B cell (primary cell): ENCODE data around the gene CCL17. TPM values are rescaled to one million over a fixed set of nuclear protein-coding genes. Genes with fewer than 3 reads are reported as not detected.

ENCODE experiments used
- ATAC-seq: fragments of 200-7000 bp; cut with Tn5 transposase; one replicate; pipeline ENCODE4 v1.10.0; 2021; ENCODE audit warnings: low read depth, mild to moderate bottlenecking, moderate number of reproducible peaks, moderate library complexity
- CTCF ChIA-PET: fragments of 350-600 bp; sonication (Branson Sonifier 250); formaldehyde crosslinking; loops from one replicate; lab custom pipeline; 2021; ENCODE audit warnings: antibody characterized with exemption, inconsistent platforms; lab: Charles Lee
- POLR2A ChIA-PET: fragments of 350-600 bp; sonication (Branson Sonifier 250); formaldehyde crosslinking; loops from one replicate; lab custom pipeline; 2021; ENCODE audit warnings: antibody characterized with exemption; lab: Charles Lee
- DNase-seq: peaks from one replicate; pipeline ENCODE4 v3.0.0; 2013
- H2AFZ ChIP-seq: 2 replicates; pipeline ENCODE4 v1.6.1; 2012; ENCODE audit warnings: mild to moderate bottlenecking, low read depth, low read length; ENCODE audit not compliant: insufficient read depth, poor library complexity, severe bottlenecking
- H3K27ac ChIP-seq, 2 donors: 1 replicate in 1 of 2; 2 replicates in 1 of 2; pipeline ENCODE4 v1.5.1; 2012 to 2013; ENCODE audit warnings: low read length in 2 of 2, mild to moderate bottlenecking in 2 of 2, moderate library complexity in 1 of 2
- H3K27me3 ChIP-seq, 4 experiments: fragments of 200-600 bp in 1 of 4; sonication (generic) in 1 of 4; replicated peaks in 1 of 4; 1 replicate in 2 of 4; 2 replicates in 2 of 4; pipeline versions ENCODE4 v1.6.1 to v1.7.0; 2013 to 2016; ENCODE audit warnings: low read length in 3 of 4, mild to moderate bottlenecking in 2 of 4, mixed read lengths in 1 of 4, moderate library complexity in 1 of 4; ENCODE audit not compliant: insufficient read depth in 4 of 4, control insufficient read depth in 3 of 4; ENCODE audit errors: control extremely low read depth in 1 of 4
- H3K36me3 ChIP-seq, 2 experiments: replicated peaks in 1 of 2; 1 replicate in 1 of 2; 2 replicates in 1 of 2; pipeline versions ENCODE4 v1.6.1 to v1.7.1; 2013; ENCODE audit warnings: low read length in 1 of 2; ENCODE audit not compliant: insufficient read depth in 2 of 2, control insufficient read depth in 1 of 2; ENCODE audit errors: control extremely low read depth in 1 of 2, extremely low read depth in 1 of 2
- H3K4me1 ChIP-seq, 2 donors: fragments of 200-600 bp in 1 of 2; sonication (generic) in 1 of 2; 1 replicate in 1 of 2; 2 replicates in 1 of 2; pipeline versions ENCODE4 v1.5.1 to v1.6.1; 2013 to 2017; ENCODE audit warnings: low read length in 2 of 2; ENCODE audit not compliant: control insufficient read depth in 2 of 2, insufficient read depth in 2 of 2
- H3K4me2 ChIP-seq: replicated peaks from 2 replicates; pipeline ENCODE3; 2012; ENCODE audit warnings: mild to moderate bottlenecking, low read depth, low read length; ENCODE audit not compliant: poor library complexity, severe bottlenecking
- H3K4me3 ChIP-seq, 5 experiments: fragments of 200-600 bp in 1 of 5; sonication (generic) in 1 of 5; 1 replicate in 3 of 5; 2 replicates in 2 of 5; pipeline versions ENCODE4 v1.5.1 to v1.7.0; 2011 to 2016; ENCODE audit warnings: low read length in 4 of 5, mild to moderate bottlenecking in 4 of 5, low read depth in 2 of 5, control low read depth in 1 of 5, moderate library complexity in 1 of 5; ENCODE audit not compliant: insufficient read depth in 1 of 5; ENCODE audit errors: control extremely low read depth in 1 of 5, extremely low read depth in 1 of 5
- H3K79me2 ChIP-seq: fragments of 200-600 bp; sonication (generic); one replicate; pipeline ENCODE4 v1.6.0; 2016; ENCODE audit warnings: low read length; ENCODE audit not compliant: control insufficient read depth, insufficient read depth
- H3K9ac ChIP-seq: fragments of 200-600 bp; sonication (generic); 2 replicates; pipeline ENCODE4 v1.6.1; 2017; ENCODE audit warnings: mild to moderate bottlenecking, low read length, moderate library complexity
- H3K9me3 ChIP-seq, 3 donors: one replicate each; pipeline versions ENCODE4 v1.6.1 to v1.7.1; 2013; ENCODE audit warnings: low read length in 2 of 3; ENCODE audit not compliant: control insufficient read depth in 2 of 3, insufficient read depth in 1 of 3; ENCODE audit errors: control extremely low read depth in 1 of 3
- H4K20me1 ChIP-seq: 2 replicates; pipeline ENCODE4 v1.6.0; 2012; ENCODE audit warnings: mild to moderate bottlenecking, low read length; ENCODE audit not compliant: insufficient read depth, control insufficient read depth, poor library complexity, severe bottlenecking
- H3K27ac Mint-ChIP-seq: one replicate; pipeline ENCODE4 v1.8.0; 2021; ENCODE audit warnings: mixed read lengths
- H3K27me3 Mint-ChIP-seq: one replicate; pipeline ENCODE4 v1.8.0; 2021; ENCODE audit warnings: mixed read lengths
- H3K4me1 Mint-ChIP-seq: one replicate; pipeline ENCODE4 v1.8.0; 2021; ENCODE audit warnings: mixed read lengths
- H3K4me3 Mint-ChIP-seq: one replicate; pipeline ENCODE4 v1.8.0; 2021; ENCODE audit warnings: mixed read lengths
- H3K9me3 Mint-ChIP-seq: one replicate; pipeline ENCODE4 v1.8.0; 2022; ENCODE audit warnings: mixed read lengths; ENCODE audit not compliant: insufficient read depth
- CTCF ChIP-seq: fragments of 200-600 bp; IDR thresholded peaks from one replicate; pipeline ENCODE4 v1.8.0; 2022; ENCODE audit warnings: antibody characterized with exemption, mild to moderate bottlenecking
- EZH2 ChIP-seq: IDR thresholded peaks from 2 replicates; pipeline ENCODE4 v1.6.1; 2012; ENCODE audit warnings: borderline replicate concordance, low read depth, mild to moderate bottlenecking, moderate library complexity, low read length; ENCODE audit not compliant: insufficient read depth, poor library complexity, severe bottlenecking
- WGBS: methylation state at CpG from one replicate; pipeline ENCODE4 v1.1.5; 2013; ENCODE audit warnings: missing lambda C conversion rate; ENCODE audit not compliant: insufficient coverage; 5-methylcytosine and 5-hydroxymethylcytosine counted together
- intact Hi-C: fragments of 100-400 bp; cut with micrococcal nuclease; formaldehyde crosslinking; loops from one replicate; pipeline ENCODE4 v1.10.0; 2022
- polyA plus RNA-seq: library from polyadenylated mRNA; depleted of rRNA; stranded (reverse); fragments of >200 nt; gene quantifications from 2 replicates; pipeline ENCODE4 v1.2.3, GENCODE V29; 2012
- total RNA-seq, 2 donors: library from RNA; stranded (reverse); fragments of 120-200 nt in 1 of 2; gene quantifications; 1 replicate in 1 of 2; 2 replicates in 1 of 2; pipeline versions ENCODE4 v1.2.3 to v1.2.4, GENCODE V29; 2013 to 2022

Gene CCL17
- total and polyA plus RNA-seq, 2 donors (not counting 1 experiment from before 2014, with no cell fraction given) = not detected

- Histone ChIP-seq H3K36me3 (peaks cover 0 to 11% of the 10 kb centered on the region in 2 experiments), H3K9me3 (no peaks in the 10 kb centered on the region), H3K4me1 (peaks cover 16% of the 10 kb centered on the region in 2 donors), H3K9ac (peak overlapping the region; percentile 98), H2AFZ (peak overlapping the region; percentile 99), H4K20me1 (no peaks in the 10 kb centered on the region), H3K79me2 (peaks cover 69% of the 10 kb centered on the region), H3K4me2 (peak overlapping the region; percentile 93), H3K27ac (peak overlapping the region; percentile 68 to 92), H3K4me3 (peak overlapping the region; percentile 43 to 96 (median 83)), H3K27me3 (no peaks in the 10 kb centered on the region)
- WGBS = 7% methylated on average over 26 of the region's 28 CpGs
- Mint-ChIP-seq H3K9me3 (no peaks in the 10 kb centered on the region), H3K4me3 (peak overlapping the region; percentile 94), H3K27ac (peak overlapping the region; percentile 91), H3K4me1 (peaks cover 28% of the 10 kb centered on the region), H3K27me3 (no peaks in the 10 kb centered on the region)
- ATAC-seq (peak; percentile 18), DNase-seq (no peak)
- intact Hi-C loops = loop anchor here (1.0 to 2.0 kb wide), 9 partner anchors 16 to 682 kb away; partner anchors contain the start of genes CCDC102A, CFAP20, DOK4 and KATNB1
- TF ChIP-seq CTCF (no peak), EZH2 (no peak)
- ChIA-PET POLR2A (interaction anchor here (1.0 to 1.5 kb wide), 4 partner anchors 16 to 201 kb away, joined by 4 to 11 read pairs (median 4); partner anchors contain the start of genes ARL2BP, CCDC102A and POLR2C), CTCF (interaction anchor here (0.9 to 5.0 kb wide), 14 partner anchors 9 to 146 kb away, joined by 3 to 28 read pairs (median 6); partner anchors contain the start of genes ADGRG5 and POLR2C)
These were observed 42.1 kb downstream of the CCL17 start for GRCh38 chr16:57446531-57447185.
